ENCODE measurements around the gene WDR7.

Gene WDR7

DNA sequence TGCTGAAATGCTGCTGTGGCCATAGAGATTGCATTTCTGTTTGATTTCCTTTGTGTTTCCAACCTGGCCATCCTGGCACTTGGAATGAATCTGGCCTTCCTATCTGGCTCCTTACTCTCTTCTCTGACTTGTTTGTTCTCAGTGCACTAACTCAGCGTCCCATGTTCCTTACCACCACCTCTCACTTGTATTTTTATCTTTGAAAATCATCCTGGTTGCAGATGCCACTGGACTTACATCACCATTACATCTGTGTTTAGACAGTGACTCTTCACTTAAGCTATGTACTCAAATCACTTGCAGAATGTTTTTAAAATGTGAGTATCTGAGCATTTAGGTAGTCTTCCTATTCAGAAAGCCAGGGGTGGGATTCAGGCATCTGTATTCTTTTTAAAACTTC lies 239.5 kb downstream of the WDR7 start:
- H3K27ac ChIP-seq (ENCODE audit: low read depth in 2 of 2, low read length in 2 of 2), result no peak overlapping the region
- H3K9ac ChIP-seq (ENCODE audit: low read depth in 1 of 2, low read length in 2 of 2), result no peak overlapping the region
- H3K4me3 ChIP-seq (ENCODE audit: low read length in 2 of 2), result no peak overlapping the region
- no peaks in the 10 kb centered on the region for H3K9me3 ChIP-seq (ENCODE audit: control insufficient read depth in 2 of 2, low read length in 2 of 2)
- H3K27me3 ChIP-seq (ENCODE audit: control insufficient read depth in 2 of 2, insufficient read depth in 2 of 2, low read length in 2 of 2), result no peaks in the 10 kb centered on the region
- H3K4me1 ChIP-seq (ENCODE audit: control insufficient read depth in 2 of 2, insufficient read depth in 2 of 2, low read length in 2 of 2), result no peaks in the 10 kb centered on the region
- H3K36me3 ChIP-seq (ENCODE audit: control insufficient read depth in 2 of 2, insufficient read depth in 2 of 2, low read length in 2 of 2), result no peaks in the 10 kb centered on the region

DNA sequence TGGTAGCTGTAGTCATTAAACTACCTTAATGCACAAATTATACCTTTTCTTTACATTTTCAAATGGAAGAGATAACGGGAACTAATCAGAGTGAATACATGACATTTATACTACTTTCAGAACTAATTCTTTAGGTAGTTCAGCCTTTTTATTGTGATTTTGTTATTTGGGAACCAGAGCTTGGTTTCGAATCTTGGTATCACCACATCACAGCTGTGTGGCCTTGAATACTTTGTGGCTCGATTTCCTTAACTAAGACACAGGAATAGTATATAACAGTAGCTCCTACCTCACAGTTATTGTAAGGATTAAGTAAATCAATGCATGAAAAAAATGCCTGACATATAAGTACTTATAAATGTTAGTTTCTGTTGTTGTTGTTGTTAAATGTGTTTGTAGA lies 240.0 kb downstream of the WDR7 start:
- Histone ChIP-seq H3K9ac (ENCODE audit: low read depth in 1 of 2, low read length in 2 of 2) (no peak overlapping the region), H3K4me1 (ENCODE audit: control insufficient read depth in 2 of 2, insufficient read depth in 2 of 2, low read length in 2 of 2) (no peaks in the 10 kb centered on the region), H3K4me3 (ENCODE audit: low read length in 2 of 2) (no peak overlapping the region), H3K27ac (ENCODE audit: low read depth in 2 of 2, low read length in 2 of 2) (no peak overlapping the region), H3K36me3 (ENCODE audit: control insufficient read depth in 2 of 2, insufficient read depth in 2 of 2, low read length in 2 of 2) (no peaks in the 10 kb centered on the region), H3K9me3 (ENCODE audit: control insufficient read depth in 2 of 2, low read length in 2 of 2) (no peaks in the 10 kb centered on the region), H3K27me3 (ENCODE audit: control insufficient read depth in 2 of 2, insufficient read depth in 2 of 2, low read length in 2 of 2) (no peaks in the 10 kb centered on the region)

DNA sequence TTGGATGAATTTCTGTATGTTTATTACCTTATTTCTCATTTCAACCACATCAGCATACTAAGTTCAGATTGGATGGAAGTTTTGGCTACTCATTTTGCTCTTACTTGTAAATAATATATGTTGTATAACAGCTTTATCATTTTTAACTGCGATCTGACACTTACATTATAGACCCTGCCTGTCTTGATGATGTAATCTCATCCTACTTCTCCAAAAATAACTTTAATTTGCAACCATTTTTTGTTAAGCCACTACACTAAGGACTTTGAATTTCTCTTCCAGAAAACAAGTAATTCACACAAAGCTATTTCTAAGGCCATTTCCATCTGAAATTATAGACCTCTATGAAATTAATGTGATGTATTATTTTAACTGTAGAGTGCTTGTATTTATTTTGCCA lies 240.7 kb downstream of the WDR7 start:
- no peaks in the 10 kb centered on the region for H3K4me1 ChIP-seq (ENCODE audit: control insufficient read depth in 2 of 2, insufficient read depth in 2 of 2, low read length in 2 of 2)
- no peaks in the 10 kb centered on the region for H3K27me3 ChIP-seq (ENCODE audit: control insufficient read depth in 2 of 2, insufficient read depth in 2 of 2, low read length in 2 of 2)
- no peaks in the 10 kb centered on the region for H3K36me3 ChIP-seq (ENCODE audit: control insufficient read depth in 2 of 2, insufficient read depth in 2 of 2, low read length in 2 of 2)
- H3K9ac ChIP-seq (ENCODE audit: low read depth in 1 of 2, low read length in 2 of 2), result no peak overlapping the region
- no peaks in the 10 kb centered on the region for H3K9me3 ChIP-seq (ENCODE audit: control insufficient read depth in 2 of 2, low read length in 2 of 2)
- H3K4me3 ChIP-seq (ENCODE audit: low read length in 2 of 2), result no peak overlapping the region
- no peak overlapping the region for H3K27ac ChIP-seq (ENCODE audit: low read depth in 2 of 2, low read length in 2 of 2)

GRCh38 chr18:56897122-56897521 lies 246.0 kb downstream of the WDR7 start:
- Histone ChIP-seq H3K27ac (ENCODE audit: low read depth in 2 of 2, low read length in 2 of 2) (no peak overlapping the region), H3K9ac (ENCODE audit: low read depth in 1 of 2, low read length in 2 of 2) (no peak overlapping the region), H3K4me1 (ENCODE audit: control insufficient read depth in 2 of 2, insufficient read depth in 2 of 2, low read length in 2 of 2) (no peaks in the 10 kb centered on the region), H3K36me3 (ENCODE audit: control insufficient read depth in 2 of 2, insufficient read depth in 2 of 2, low read length in 2 of 2) (no peaks in the 10 kb centered on the region), H3K27me3 (ENCODE audit: control insufficient read depth in 2 of 2, insufficient read depth in 2 of 2, low read length in 2 of 2) (no peaks in the 10 kb centered on the region), H3K4me3 (ENCODE audit: low read length in 2 of 2) (no peak overlapping the region), H3K9me3 (ENCODE audit: control insufficient read depth in 2 of 2, low read length in 2 of 2) (no peaks in the 10 kb centered on the region)

DNA sequence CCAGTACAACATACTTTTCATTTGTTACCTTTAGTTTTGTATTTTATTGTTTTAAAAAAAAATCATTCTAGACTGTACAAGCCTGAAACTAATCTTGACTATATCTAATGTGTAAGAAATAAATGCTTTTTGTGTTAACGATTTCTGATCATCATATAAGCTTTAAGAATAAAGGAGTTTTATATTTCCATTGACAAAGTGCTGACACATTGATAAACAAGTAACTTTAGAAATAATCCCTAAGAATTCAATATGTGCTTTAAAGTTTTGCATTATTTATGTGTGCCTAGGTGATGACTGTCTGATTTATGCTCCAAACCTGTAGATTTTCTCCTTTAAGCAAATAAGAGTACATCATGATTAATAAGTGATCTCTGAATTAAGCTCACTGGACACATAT lies 248.5 kb downstream of the WDR7 start:
- H3K4me1 ChIP-seq (ENCODE audit: control insufficient read depth in 2 of 2, insufficient read depth in 2 of 2, low read length in 2 of 2), result peaks cover 0 to 7% of the 10 kb centered on the region in 2 donors
- no peak overlapping the region for H3K4me3 ChIP-seq (ENCODE audit: low read length in 2 of 2)
- H3K27me3 ChIP-seq (ENCODE audit: control insufficient read depth in 2 of 2, insufficient read depth in 2 of 2, low read length in 2 of 2), result no peaks in the 10 kb centered on the region
- H3K27ac ChIP-seq (ENCODE audit: low read depth in 2 of 2, low read length in 2 of 2), result no peak overlapping the region
- no peaks in the 10 kb centered on the region for H3K36me3 ChIP-seq (ENCODE audit: control insufficient read depth in 2 of 2, insufficient read depth in 2 of 2, low read length in 2 of 2)
- H3K9me3 ChIP-seq (ENCODE audit: control insufficient read depth in 2 of 2, low read length in 2 of 2), result no peaks in the 10 kb centered on the region
- H3K9ac ChIP-seq (ENCODE audit: low read depth in 1 of 2, low read length in 2 of 2), result no peak overlapping the region

GRCh38 chr18:56900195-56901094 lies 249.3 kb downstream of the WDR7 start:
- Histone ChIP-seq H3K36me3 (ENCODE audit: control insufficient read depth in 2 of 2, insufficient read depth in 2 of 2, low read length in 2 of 2) (no peaks in the 10 kb centered on the region), H3K4me1 (ENCODE audit: control insufficient read depth in 2 of 2, insufficient read depth in 2 of 2, low read length in 2 of 2) (peaks cover 0 to 7% of the 10 kb centered on the region in 2 donors), H3K4me3 (ENCODE audit: low read length in 2 of 2) (no peak overlapping the region), H3K27me3 (ENCODE audit: control insufficient read depth in 2 of 2, insufficient read depth in 2 of 2, low read length in 2 of 2) (no peaks in the 10 kb centered on the region), H3K9ac (ENCODE audit: low read depth in 1 of 2, low read length in 2 of 2) (no peak overlapping the region), H3K9me3 (ENCODE audit: control insufficient read depth in 2 of 2, low read length in 2 of 2) (no peaks in the 10 kb centered on the region), H3K27ac (ENCODE audit: low read depth in 2 of 2, low read length in 2 of 2) (no peak overlapping the region)

- Histone ChIP-seq H3K36me3 (ENCODE audit: control insufficient read depth in 2 of 2, insufficient read depth in 2 of 2, low read length in 2 of 2) (no peaks in the 10 kb centered on the region), H3K9ac (ENCODE audit: low read depth in 1 of 2, low read length in 2 of 2) (no peak overlapping the region), H3K4me3 (ENCODE audit: low read length in 2 of 2) (no peak overlapping the region), H3K27me3 (ENCODE audit: control insufficient read depth in 2 of 2, insufficient read depth in 2 of 2, low read length in 2 of 2) (no peaks in the 10 kb centered on the region), H3K9me3 (ENCODE audit: control insufficient read depth in 2 of 2, low read length in 2 of 2) (no peaks in the 10 kb centered on the region), H3K27ac (ENCODE audit: low read depth in 2 of 2, low read length in 2 of 2) (no peak overlapping the region), H3K4me1 (ENCODE audit: control insufficient read depth in 2 of 2, insufficient read depth in 2 of 2, low read length in 2 of 2) (peaks cover 0 to 7% of the 10 kb centered on the region in 2 donors)
These were observed 250.8 kb downstream of the WDR7 start for GRCh38 chr18:56901919-56902318.

DNA sequence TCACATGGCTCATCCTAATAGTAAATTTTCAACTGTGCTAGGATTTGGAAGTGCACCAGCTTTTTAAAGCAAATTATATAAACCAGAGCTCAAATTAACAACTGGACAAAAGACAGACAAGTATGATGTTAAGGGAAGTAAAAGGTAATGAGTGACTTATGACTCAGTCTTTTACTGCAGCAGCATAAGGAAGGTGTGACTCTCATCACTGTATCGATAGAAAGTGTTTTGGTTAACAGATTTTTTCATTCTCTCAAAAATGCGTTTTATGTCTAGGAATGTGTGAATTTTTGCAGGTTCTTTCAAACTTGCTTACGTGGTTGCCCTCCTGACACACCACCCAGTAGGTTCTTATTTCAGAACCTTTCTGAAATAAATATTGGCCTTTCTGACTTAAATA lies 251.5 kb downstream of the WDR7 start:
- H3K9ac ChIP-seq (ENCODE audit: low read depth in 1 of 2, low read length in 2 of 2), result no peak overlapping the region
- no peak overlapping the region for H3K4me3 ChIP-seq (ENCODE audit: low read length in 2 of 2)
- H3K27me3 ChIP-seq (ENCODE audit: control insufficient read depth in 2 of 2, insufficient read depth in 2 of 2, low read length in 2 of 2), result no peaks in the 10 kb centered on the region
- no peaks in the 10 kb centered on the region for H3K9me3 ChIP-seq (ENCODE audit: control insufficient read depth in 2 of 2, low read length in 2 of 2)
- peaks cover 0 to 7% of the 10 kb centered on the region in 2 donors for H3K4me1 ChIP-seq (ENCODE audit: control insufficient read depth in 2 of 2, insufficient read depth in 2 of 2, low read length in 2 of 2)
- H3K36me3 ChIP-seq (ENCODE audit: control insufficient read depth in 2 of 2, insufficient read depth in 2 of 2, low read length in 2 of 2), result no peaks in the 10 kb centered on the region
- H3K27ac ChIP-seq (ENCODE audit: low read depth in 2 of 2, low read length in 2 of 2), result peak overlapping the region in 1 of 2 donors; percentile 28

GRCh38 chr18:56903686-56904085 lies 252.5 kb downstream of the WDR7 start:
- H3K4me3 ChIP-seq (ENCODE audit: low read length in 2 of 2), result no peak overlapping the region
- H3K4me1 ChIP-seq (ENCODE audit: control insufficient read depth in 2 of 2, insufficient read depth in 2 of 2, low read length in 2 of 2), result peaks cover 0 to 7% of the 10 kb centered on the region in 2 donors
- H3K27ac ChIP-seq (ENCODE audit: low read depth in 2 of 2, low read length in 2 of 2), result no peak overlapping the region
- H3K36me3 ChIP-seq (ENCODE audit: control insufficient read depth in 2 of 2, insufficient read depth in 2 of 2, low read length in 2 of 2), result no peaks in the 10 kb centered on the region
- no peak overlapping the region for H3K9ac ChIP-seq (ENCODE audit: low read depth in 1 of 2, low read length in 2 of 2)
- no peaks in the 10 kb centered on the region for H3K27me3 ChIP-seq (ENCODE audit: control insufficient read depth in 2 of 2, insufficient read depth in 2 of 2, low read length in 2 of 2)
- no peaks in the 10 kb centered on the region for H3K9me3 ChIP-seq (ENCODE audit: control insufficient read depth in 2 of 2, low read length in 2 of 2)

DNA sequence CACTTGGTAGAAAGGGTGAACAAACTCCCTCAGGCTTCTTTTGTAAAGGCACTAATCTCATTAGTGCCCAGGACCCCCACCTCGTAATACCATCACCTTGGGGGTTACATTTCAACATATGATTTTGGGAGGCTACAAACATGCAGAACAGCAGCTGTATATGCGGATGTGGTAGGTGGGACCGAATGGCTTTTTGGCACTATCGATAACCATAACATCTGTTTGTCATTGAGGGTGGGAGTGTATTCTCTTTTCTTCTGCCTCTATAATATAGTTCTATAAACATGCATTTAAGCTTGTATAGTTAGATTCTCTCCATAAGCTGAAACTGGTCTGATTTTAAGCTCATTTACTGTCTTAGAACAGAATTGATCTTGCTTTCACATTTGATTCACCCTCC lies 256.6 kb downstream of the WDR7 start:
- Histone ChIP-seq H3K27ac (ENCODE audit: low read depth in 2 of 2, low read length in 2 of 2) (no peak overlapping the region), H3K27me3 (ENCODE audit: control insufficient read depth in 2 of 2, insufficient read depth in 2 of 2, low read length in 2 of 2) (no peaks in the 10 kb centered on the region), H3K4me3 (ENCODE audit: low read length in 2 of 2) (no peak overlapping the region), H3K36me3 (ENCODE audit: control insufficient read depth in 2 of 2, insufficient read depth in 2 of 2, low read length in 2 of 2) (no peaks in the 10 kb centered on the region), H3K9me3 (ENCODE audit: control insufficient read depth in 2 of 2, low read length in 2 of 2) (no peaks in the 10 kb centered on the region), H3K9ac (ENCODE audit: low read depth in 1 of 2, low read length in 2 of 2) (no peak overlapping the region), H3K4me1 (ENCODE audit: control insufficient read depth in 2 of 2, insufficient read depth in 2 of 2, low read length in 2 of 2) (peaks cover 0 to 3% of the 10 kb centered on the region in 2 donors)
